Fibroblast of the aortic adventitia (primary cell): ENCODE data around the gene CEBPG. TPM values are rescaled to one million over a fixed set of nuclear protein-coding genes. Genes with fewer than 3 reads are reported as not detected.

Source experiments
- DNase-seq: peaks from one replicate; pipeline ENCODE4 v3.0.0-alpha.2; 2010; ENCODE audit warnings: low read depth
- H3K4me3 ChIP-seq: 2 replicates; pipeline ENCODE4 v1.5.1; 2011; ENCODE audit warnings: low read depth, mild to moderate bottlenecking, control low read depth, low read length, moderate library complexity
- total RNA-seq: library from RNA; depleted of rRNA; stranded (reverse); fragments of >200 nt; gene quantifications from 2 replicates; pipeline ENCODE4 v1.2.3, GENCODE V29; 2012; ENCODE audit warnings: low replicate concordance
- TF ChIP-seq, protein P1 (sequence below): IDR thresholded peaks from 2 replicates; pipeline ENCODE4 v1.5.1; 2011; ENCODE audit warnings: mild to moderate bottlenecking, low read length, control low read depth, inconsistent platforms; ENCODE audit not compliant: insufficient read depth

The CEBPG gene
- total RNA-seq, 1 donor = 32.8 TPM

GRCh38 chr19:33390101-33390907 is 16.8 kb downstream of the CEBPG start:
- TF ChIP-seq, protein P1, sequence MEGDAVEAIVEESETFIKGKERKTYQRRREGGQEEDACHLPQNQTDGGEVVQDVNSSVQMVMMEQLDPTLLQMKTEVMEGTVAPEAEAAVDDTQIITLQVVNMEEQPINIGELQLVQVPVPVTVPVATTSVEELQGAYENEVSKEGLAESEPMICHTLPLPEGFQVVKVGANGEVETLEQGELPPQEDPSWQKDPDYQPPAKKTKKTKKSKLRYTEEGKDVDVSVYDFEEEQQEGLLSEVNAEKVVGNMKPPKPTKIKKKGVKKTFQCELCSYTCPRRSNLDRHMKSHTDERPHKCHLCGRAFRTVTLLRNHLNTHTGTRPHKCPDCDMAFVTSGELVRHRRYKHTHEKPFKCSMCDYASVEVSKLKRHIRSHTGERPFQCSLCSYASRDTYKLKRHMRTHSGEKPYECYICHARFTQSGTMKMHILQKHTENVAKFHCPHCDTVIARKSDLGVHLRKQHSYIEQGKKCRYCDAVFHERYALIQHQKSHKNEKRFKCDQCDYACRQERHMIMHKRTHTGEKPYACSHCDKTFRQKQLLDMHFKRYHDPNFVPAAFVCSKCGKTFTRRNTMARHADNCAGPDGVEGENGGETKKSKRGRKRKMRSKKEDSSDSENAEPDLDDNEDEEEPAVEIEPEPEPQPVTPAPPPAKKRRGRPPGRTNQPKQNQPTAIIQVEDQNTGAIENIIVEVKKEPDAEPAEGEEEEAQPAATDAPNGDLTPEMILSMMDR = no peak
- peak; percentile 87 for DNase-seq
- H3K4me3 ChIP-seq = no peak overlapping the region

DNA sequence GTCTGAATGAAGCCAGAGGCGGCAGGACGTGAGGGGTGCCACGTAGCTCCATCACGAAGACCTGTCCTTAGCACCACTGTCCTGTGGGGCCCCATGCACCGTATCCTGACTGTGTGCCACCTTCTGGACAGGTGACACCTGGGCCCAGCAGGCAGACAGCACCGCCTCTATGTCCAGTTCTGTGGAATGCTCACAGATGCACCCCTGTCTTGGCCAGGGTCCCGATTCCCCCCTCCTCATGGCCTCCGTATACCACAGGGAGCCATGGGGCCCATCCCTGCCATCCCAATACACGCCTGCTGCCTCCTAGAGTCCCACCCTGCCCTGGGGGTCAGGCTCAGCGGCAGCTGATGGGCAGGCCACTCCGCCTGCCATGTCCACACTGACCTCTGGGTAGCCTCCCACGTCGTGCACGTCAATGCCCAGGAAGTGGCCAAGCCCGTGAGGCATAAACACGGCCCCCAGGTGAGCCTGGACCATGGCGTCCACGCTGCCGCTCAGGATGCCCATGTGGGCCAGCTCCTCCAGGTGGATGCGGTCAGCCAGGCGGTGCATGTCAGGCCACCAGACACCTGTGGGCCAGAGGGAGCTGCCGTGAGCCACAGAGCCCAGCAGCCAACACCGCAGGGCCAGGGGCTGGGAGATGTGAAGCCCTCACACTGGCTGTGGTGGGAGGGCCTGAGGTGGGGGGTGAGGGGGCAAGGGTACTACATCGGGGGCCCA is 17.6 kb downstream of the CEBPG start:
- no peak overlapping the region for H3K4me3 ChIP-seq
- TF ChIP-seq, protein P1 = no peak
- no peak for DNase-seq

DNA sequence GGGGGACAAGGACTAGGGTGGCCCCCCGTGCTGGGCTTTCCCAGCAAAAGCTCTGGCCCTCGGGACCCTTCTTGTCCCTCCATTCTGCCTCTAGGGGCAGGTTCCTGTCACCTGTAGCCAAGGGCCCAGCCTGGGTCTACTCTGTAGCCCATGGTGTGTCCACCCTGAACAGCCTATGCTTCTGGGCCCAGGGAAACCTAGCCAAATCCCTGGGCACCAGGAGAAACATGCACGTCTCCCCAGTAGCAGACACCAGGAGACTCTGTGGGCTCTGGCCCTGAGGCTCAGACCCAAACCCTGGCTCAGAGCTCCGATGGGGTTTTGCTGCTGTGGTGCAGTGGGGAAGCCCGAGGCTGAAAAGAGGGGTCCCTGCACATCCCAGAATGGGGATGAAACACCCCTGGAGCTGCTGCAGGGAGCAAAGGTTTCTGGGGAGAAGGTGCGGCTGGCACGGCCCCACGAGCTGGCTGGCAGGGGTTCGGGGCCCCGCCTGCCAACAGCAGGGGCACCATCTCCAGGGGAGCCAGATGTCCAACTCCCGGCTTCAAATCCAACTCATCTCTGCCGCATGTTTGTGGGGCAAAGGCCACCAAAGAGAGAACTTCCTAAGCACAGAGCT is 18.2 kb downstream of the CEBPG start:
- DNase-seq = no peak
- TF ChIP-seq, protein P1 = no peak
- H3K4me3 ChIP-seq = no peak overlapping the region

DNA sequence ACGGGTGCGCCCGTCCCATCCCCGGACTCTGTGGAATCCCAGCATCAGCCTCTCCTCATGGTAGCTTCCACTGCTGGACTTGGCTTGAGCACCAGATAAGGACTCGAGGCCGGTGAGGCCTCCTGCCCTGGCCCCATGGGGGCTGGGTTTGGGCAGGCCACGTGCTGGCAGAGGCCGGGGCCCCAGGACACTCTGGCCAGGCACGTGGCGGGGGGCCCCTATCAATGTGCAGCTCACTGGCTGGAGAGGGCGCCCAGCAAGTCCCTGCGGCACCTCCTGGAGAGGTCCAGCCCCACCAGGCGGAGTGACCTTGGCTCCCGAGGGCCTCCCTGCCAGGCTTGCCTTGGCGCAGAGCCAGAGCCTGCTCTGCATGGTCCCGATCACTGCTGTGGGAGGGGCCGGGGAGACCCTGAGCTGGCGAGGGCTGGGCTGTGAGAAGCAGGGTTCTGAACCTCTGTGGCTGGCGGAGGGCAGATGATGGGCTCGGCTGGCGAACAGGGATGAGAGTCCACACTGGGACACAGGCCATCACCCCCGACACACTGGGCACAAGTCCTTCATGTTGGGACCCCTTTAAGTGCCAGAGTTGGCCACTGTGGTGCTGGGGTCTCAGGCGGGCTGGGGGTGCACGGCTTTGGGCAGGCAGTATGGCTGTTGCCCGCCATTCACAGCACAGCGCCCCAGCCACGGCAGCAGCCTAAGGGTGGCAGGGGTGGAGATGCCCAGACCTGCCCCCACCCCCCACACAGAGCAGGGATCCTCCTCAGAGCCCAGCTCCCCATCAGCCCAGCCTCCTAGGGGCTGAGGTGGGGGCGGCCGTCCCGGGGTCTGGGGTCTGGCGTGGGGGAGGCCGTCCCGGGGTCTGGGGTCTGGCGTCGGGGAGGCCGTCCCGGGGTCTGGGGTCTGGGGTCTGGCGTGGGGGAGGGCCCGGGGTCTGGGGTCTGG is 19.1 kb downstream of the CEBPG start:
- no peak overlapping the region for H3K4me3 ChIP-seq
- no peak for DNase-seq
- TF ChIP-seq, protein P1 = no peak

DNA sequence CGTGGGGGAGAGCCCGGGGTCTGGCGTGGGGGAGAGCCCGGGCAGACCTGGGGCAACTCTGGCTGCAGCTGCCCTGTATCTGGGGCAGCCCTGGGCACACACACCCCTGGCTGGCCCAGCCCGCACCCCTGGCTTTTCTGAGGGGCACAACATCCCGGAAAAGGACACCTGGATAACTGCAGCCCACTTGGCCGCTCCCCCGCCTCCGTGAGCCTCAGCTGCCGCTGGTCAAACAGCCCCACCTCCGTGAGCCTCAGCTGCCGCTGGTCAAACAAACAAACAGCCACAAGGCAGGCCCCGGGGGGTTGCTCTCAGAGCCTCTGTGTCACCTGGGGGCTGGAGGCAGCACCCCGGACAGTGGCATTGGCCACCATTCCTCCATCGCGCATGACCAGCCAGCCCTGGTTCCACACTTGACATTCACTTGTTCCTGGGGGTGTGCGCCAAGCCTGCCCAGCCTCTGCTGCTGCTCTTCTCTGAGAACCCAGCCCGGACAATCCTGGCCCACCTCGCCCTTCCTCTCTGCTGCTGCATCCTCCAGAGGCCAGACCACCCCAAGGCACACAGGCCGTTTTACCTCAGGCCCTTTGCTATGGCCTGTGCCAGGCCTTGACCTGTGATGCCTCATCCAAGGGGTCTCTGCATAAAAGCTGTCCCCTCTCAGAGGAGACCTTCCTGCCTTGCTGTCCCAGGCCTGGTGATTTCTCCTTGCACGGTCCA is 19.9 kb downstream of the CEBPG start:
- H3K4me3 ChIP-seq = no peak overlapping the region
- DNase-seq = no peak
- TF ChIP-seq, protein P1 = no peak
